HepG2 (cell line): ENCODE results near the gene PPP4R3A. TPM values are rescaled to one million over a fixed set of nuclear protein-coding genes. Genes with fewer than 3 reads are reported as not detected.
A peak's percentile ranks its signal among the peaks of the same experiment; 100 is the strongest.

ENCODE experiments used
- CAMTA2 ChIP-seq: sonication (generic); formaldehyde crosslinking; IDR thresholded peaks from 2 replicates; pipeline ENCODE4 v1.4.0; 2020; ENCODE audit warnings: mild to moderate bottlenecking, missing genetic modification reagents, borderline replicate concordance
- GTF3A ChIP-seq: sonication (generic); formaldehyde crosslinking; conservative IDR thresholded peaks from 2 replicates; pipeline ENCODE4 v1.4.0; 2020; ENCODE audit warnings: mild to moderate bottlenecking, missing genetic modification reagents
- MED1 ChIP-seq: sonication (generic); formaldehyde crosslinking; IDR thresholded peaks from 2 replicates; pipeline ENCODE4 v1.4.0; 2020; ENCODE audit warnings: missing genetic modification reagents
- PCBP2 ChIP-seq: fragments of 200-400 bp; formaldehyde crosslinking; optimal IDR thresholded peaks from 2 replicates; pipeline ENCODE3; 2018; ENCODE audit warnings: low read length, low read depth; ENCODE audit not compliant: poor library complexity, severe bottlenecking
- PHB2 ChIP-seq: fragments of 450-650 bp; IDR thresholded peaks from 2 replicates; pipeline ENCODE4 v1.6.1; 2018; ENCODE audit not compliant: partially characterized antibody
- TBL1XR1 ChIP-seq: fragments of 150-350 bp; IDR thresholded peaks from 2 replicates; pipeline ENCODE4 v1.6.1; 2014; ENCODE audit warnings: borderline replicate concordance, low read length; ENCODE audit not compliant: partially characterized antibody
- TBX2 ChIP-seq: sonication (generic); formaldehyde crosslinking; IDR thresholded peaks from 2 replicates; pipeline ENCODE4 v1.5.0; 2020; ENCODE audit warnings: missing genetic modification reagents, mild to moderate bottlenecking, borderline replicate concordance
- ZNF12 ChIP-seq: sonication (generic); formaldehyde crosslinking; IDR thresholded peaks from 2 replicates; pipeline ENCODE4 v1.5.0; 2020; ENCODE audit warnings: missing genetic modification reagents
- ZNF772 ChIP-seq: sonication (generic); formaldehyde crosslinking; IDR thresholded peaks from 2 replicates; pipeline ENCODE4 v1.5.0; 2020; ENCODE audit warnings: mild to moderate bottlenecking, missing genetic modification reagents
- ZSCAN31 ChIP-seq: sonication (generic); formaldehyde crosslinking; IDR thresholded peaks from 2 replicates; pipeline ENCODE4 v1.5.0; 2020; ENCODE audit warnings: low read depth, mild to moderate bottlenecking, missing genetic modification reagents
- polyA plus RNA-seq, 8 experiments: library from polyadenylated mRNA; depleted of rRNA in 3 of 8; stranded (reverse) in 7 of 8; unstranded in 1 of 8; fragments of >200 nt; fragmentation: Illumina TruSeq in 4 of 8; extraction: Trizol in 4 of 8; gene quantifications; 2 replicates each; pipeline versions ENCODE4 v1.2.1 to v1.2.3, GENCODE V29; 2011 to 2016; ENCODE audit warnings: low read depth in 4 of 8, missing spikeins in 1 of 8, mixed read lengths in 1 of 8; ENCODE audit not compliant: insufficient read depth in 1 of 8
- total RNA-seq, 5 experiments: library from RNA; depleted of rRNA; stranded (reverse); fragments of >200 nt; fragmentation: Illumina TruSeq; extraction: Trizol; gene quantifications; 2 replicates each; pipeline ENCODE4 v1.2.3, GENCODE V29; 2016; ENCODE audit warnings: low read depth in 1 of 5
- TF ChIP-seq, protein P1 (sequence below): sonication (generic); formaldehyde crosslinking; IDR thresholded peaks from one replicate; pipeline ENCODE4 v1.5.1; 2020; ENCODE audit warnings: mild to moderate bottlenecking, missing genetic modification reagents; ENCODE audit errors: not compliant biosample characterization
- TF ChIP-seq, protein P2 (sequence below): sonication (generic); formaldehyde crosslinking; IDR thresholded peaks from 2 replicates; pipeline ENCODE4 v1.4.0; 2020; ENCODE audit warnings: mild to moderate bottlenecking, missing genetic modification reagents
- TF ChIP-seq, protein P3 (sequence below): sonication (generic); formaldehyde crosslinking; IDR thresholded peaks from 2 replicates; pipeline ENCODE4 v1.4.0; 2020; ENCODE audit warnings: missing genetic modification reagents, borderline replicate concordance
- TF ChIP-seq, protein P4 (sequence below): sonication (generic); formaldehyde crosslinking; IDR thresholded peaks from 2 replicates; pipeline ENCODE4 v1.4.0; 2020; ENCODE audit warnings: missing genetic modification reagents

PPP4R3A gene
- total and polyA plus RNA-seq, 2 of the 13 experiments (the other 11 are each of a cell fraction or from before 2014, with no cell fraction given), result 22.5 to 57.4 TPM

DNA sequence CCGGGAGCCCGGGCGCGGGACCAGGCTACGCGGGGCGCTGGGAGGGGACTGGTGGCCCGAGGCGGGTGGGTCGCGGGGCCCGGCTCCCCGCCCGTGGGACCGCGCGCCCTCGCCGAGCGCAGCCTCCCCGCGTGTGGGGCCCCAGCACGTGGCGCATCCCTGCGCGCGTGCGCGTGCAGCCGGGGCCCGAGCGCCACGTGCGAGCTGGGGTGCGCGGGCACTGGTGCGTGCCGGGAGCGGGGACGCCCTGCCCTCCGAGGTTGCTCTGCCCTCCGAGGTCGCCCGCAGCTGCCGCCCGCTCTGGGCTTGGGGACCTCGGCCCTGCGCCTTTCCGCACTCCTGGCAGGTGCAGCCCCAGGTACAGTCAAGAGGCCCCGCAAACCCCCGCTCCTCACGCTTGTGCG lies 92.1 kb downstream of the PPP4R3A start (continued):
- TF ChIP-seq, protein P1, sequence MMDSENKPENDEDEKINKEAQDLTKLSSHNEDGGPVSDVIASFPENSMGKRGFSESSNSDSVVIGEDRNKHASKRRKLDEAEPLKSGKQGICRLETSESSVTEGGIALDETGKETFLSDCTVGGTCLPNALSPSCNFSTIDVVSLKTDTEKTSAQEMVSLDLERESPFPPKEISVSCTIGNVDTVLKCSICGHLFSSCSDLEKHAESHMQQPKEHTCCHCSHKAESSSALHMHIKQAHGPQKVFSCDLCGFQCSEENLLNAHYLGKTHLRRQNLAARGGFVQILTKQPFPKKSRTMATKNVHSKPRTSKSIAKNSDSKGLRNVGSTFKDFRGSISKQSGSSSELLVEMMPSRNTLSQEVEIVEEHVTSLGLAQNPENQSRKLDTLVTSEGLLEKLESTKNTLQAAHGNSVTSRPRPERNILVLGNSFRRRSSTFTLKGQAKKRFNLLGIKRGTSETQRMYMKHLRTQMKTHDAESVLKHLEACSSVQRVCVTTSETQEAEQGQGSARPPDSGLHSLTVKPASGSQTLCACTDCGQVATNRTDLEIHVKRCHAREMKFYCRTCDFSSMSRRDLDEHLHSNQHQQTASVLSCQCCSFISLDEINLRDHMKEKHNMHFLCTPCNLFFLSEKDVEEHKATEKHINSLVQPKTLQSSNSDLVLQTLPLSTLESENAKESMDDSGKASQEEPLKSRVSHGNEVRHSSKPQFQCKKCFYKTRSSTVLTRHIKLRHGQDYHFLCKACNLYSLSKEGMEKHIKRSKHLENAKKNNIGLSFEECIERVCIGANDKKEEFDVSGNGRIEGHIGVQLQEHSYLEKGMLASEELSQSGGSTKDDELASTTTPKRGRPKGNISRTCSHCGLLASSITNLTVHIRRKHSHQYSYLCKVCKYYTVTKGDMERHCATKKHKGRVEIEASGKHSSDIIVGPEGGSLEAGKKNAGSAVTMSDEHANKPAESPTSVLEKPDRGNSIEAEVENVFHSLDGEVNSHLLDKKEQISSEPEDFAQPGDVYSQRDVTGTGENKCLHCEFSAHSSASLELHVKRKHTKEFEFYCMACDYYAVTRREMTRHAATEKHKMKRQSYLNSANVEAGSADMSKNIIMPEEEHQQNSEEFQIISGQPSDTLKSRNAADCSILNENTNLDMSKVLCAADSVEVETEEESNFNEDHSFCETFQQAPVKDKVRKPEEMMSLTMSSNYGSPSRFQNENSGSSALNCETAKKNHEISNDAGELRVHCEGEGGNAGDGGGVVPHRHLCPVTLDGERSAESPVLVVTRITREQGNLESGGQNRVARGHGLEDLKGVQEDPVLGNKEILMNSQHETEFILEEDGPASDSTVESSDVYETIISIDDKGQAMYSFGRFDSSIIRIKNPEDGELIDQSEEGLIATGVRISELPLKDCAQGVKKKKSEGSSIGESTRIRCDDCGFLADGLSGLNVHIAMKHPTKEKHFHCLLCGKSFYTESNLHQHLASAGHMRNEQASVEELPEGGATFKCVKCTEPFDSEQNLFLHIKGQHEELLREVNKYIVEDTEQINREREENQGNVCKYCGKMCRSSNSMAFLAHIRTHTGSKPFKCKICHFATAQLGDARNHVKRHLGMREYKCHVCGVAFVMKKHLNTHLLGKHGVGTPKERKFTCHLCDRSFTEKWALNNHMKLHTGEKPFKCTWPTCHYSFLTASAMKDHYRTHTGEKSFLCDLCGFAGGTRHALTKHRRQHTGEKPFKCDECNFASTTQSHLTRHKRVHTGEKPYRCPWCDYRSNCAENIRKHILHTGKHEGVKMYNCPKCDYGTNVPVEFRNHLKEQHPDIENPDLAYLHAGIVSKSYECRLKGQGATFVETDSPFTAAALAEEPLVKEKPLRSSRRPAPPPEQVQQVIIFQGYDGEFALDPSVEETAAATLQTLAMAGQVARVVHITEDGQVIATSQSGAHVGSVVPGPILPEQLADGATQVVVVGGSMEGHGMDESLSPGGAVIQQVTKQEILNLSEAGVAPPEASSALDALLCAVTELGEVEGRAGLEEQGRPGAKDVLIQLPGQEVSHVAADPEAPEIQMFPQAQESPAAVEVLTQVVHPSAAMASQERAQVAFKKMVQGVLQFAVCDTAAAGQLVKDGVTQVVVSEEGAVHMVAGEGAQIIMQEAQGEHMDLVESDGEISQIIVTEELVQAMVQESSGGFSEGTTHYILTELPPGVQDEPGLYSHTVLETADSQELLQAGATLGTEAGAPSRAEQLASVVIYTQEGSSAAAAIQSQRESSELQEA, result peak; percentile 88
- no peak for TF ChIP-seq TBL1XR1
- TF ChIP-seq, protein P2, sequence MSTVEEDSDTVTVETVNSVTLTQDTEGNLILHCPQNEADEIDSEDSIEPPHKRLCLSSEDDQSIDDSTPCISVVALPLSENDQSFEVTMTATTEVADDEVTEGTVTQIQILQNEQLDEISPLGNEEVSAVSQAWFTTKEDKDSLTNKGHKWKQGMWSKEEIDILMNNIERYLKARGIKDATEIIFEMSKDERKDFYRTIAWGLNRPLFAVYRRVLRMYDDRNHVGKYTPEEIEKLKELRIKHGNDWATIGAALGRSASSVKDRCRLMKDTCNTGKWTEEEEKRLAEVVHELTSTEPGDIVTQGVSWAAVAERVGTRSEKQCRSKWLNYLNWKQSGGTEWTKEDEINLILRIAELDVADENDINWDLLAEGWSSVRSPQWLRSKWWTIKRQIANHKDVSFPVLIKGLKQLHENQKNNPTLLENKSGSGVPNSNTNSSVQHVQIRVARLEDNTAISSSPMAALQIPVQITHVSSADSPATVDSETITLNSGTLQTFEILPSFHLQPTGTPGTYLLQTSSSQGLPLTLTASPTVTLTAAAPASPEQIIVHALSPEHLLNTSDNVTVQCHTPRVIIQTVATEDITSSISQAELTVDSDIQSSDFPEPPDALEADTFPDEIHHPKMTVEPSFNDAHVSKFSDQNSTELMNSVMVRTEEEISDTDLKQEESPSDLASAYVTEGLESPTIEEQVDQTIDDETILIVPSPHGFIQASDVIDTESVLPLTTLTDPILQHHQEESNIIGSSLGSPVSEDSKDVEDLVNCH (CRISPR knock-in tag), result 0 out of 2 replicates have a peak, but pooled peaks have one; percentile 70
- TF ChIP-seq, protein P3, sequence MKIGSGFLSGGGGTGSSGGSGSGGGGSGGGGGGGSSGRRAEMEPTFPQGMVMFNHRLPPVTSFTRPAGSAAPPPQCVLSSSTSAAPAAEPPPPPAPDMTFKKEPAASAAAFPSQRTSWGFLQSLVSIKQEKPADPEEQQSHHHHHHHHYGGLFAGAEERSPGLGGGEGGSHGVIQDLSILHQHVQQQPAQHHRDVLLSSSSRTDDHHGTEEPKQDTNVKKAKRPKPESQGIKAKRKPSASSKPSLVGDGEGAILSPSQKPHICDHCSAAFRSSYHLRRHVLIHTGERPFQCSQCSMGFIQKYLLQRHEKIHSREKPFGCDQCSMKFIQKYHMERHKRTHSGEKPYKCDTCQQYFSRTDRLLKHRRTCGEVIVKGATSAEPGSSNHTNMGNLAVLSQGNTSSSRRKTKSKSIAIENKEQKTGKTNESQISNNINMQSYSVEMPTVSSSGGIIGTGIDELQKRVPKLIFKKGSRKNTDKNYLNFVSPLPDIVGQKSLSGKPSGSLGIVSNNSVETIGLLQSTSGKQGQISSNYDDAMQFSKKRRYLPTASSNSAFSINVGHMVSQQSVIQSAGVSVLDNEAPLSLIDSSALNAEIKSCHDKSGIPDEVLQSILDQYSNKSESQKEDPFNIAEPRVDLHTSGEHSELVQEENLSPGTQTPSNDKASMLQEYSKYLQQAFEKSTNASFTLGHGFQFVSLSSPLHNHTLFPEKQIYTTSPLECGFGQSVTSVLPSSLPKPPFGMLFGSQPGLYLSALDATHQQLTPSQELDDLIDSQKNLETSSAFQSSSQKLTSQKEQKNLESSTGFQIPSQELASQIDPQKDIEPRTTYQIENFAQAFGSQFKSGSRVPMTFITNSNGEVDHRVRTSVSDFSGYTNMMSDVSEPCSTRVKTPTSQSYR (CRISPR knock-in tag), result peak; percentile 49; the same call in 1 of the 2 replicates
- TF ChIP-seq, protein P4, sequence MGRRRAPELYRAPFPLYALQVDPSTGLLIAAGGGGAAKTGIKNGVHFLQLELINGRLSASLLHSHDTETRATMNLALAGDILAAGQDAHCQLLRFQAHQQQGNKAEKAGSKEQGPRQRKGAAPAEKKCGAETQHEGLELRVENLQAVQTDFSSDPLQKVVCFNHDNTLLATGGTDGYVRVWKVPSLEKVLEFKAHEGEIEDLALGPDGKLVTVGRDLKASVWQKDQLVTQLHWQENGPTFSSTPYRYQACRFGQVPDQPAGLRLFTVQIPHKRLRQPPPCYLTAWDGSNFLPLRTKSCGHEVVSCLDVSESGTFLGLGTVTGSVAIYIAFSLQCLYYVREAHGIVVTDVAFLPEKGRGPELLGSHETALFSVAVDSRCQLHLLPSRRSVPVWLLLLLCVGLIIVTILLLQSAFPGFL, result peak; percentile 88; the same call in 1 of the 2 replicates
- peak; percentile 41 for TF ChIP-seq MED1 (CRISPR knock-in tag)
- TF ChIP-seq ZNF772 (CRISPR knock-in tag), result peak; percentile 38; the same call in 1 of the 2 replicates
- peak; percentile 65; the same call in 1 of the 2 replicates for TF ChIP-seq GTF3A (CRISPR knock-in tag)
- TF ChIP-seq TBX2 (CRISPR knock-in tag), result no peak
- TF ChIP-seq ZNF12 (CRISPR knock-in tag), result no peak
- peak; percentile 61 for TF ChIP-seq ZSCAN31 (CRISPR knock-in tag)
- TF ChIP-seq CAMTA2, result 0 out of 2 replicates have a peak, but pooled peaks have one; percentile 28
- TF ChIP-seq PHB2, result no peak
- no peak for TF ChIP-seq PCBP2
